GM06990 (cell line): ENCODE data around the gene DGCR6L.
"Not testable (repeated sequence)": the region's sequence is repeated elsewhere in the genome, so short reads cannot be mapped to it uniquely, and the experiment has no call there.

Source experiments
- DNase-seq: peaks from one replicate; pipeline ENCODE4 v3.0.0-alpha.2; 2011; ENCODE audit not compliant: insufficient read length; ENCODE audit errors: extremely low read depth
- H3K27me3 ChIP-seq: replicated peaks from 2 replicates; pipeline ENCODE4 v1.6.0; 2011; ENCODE audit warnings: low read length; ENCODE audit not compliant: control insufficient read depth, insufficient read depth
- H3K36me3 ChIP-seq: 2 replicates; pipeline ENCODE4 v1.5.1; 2011; ENCODE audit warnings: low read length; ENCODE audit not compliant: control insufficient read depth, insufficient read depth
- H3K4me3 ChIP-seq: replicated peaks from 2 replicates; pipeline ENCODE4 v1.5.1; 2011; ENCODE audit warnings: low read depth, mild to moderate bottlenecking, control low read depth, low read length
- CTCF ChIP-seq: IDR thresholded peaks from 2 replicates; pipeline ENCODE4 v1.5.1; 2011; ENCODE audit warnings: low read length, control low read depth, mild to moderate bottlenecking, inconsistent platforms; ENCODE audit not compliant: insufficient read depth, poor library complexity, severe bottlenecking

DGCR6L gene

GRCh38 chr22:20355939-20356636 lies 36.2 kb upstream of the DGCR6L start:
- H3K27me3 ChIP-seq, H3K36me3 ChIP-seq, H3K4me3 ChIP-seq, DNase-seq: not testable (repeated sequence)

GRCh38 chr22:20354238-20354975 lies 34.5 kb upstream of the DGCR6L start:
- no peak for DNase-seq
- TF ChIP-seq CTCF: no peak
- no peaks in the 10 kb centered on the region for H3K36me3 ChIP-seq
- H3K27me3 ChIP-seq: no peaks in the 10 kb centered on the region
- no peak overlapping the region for H3K4me3 ChIP-seq

GRCh38 chr22:20352536-20352935 lies 32.7 kb upstream of the DGCR6L start:
- not testable (repeated sequence) for H3K36me3 ChIP-seq, H3K4me3 ChIP-seq, H3K27me3 ChIP-seq, DNase-seq

GRCh38 chr22:20346553-20346952 lies 26.7 kb upstream of the DGCR6L start:
- H3K27me3 ChIP-seq, H3K36me3 ChIP-seq, DNase-seq, H3K4me3 ChIP-seq: not testable (repeated sequence)

GRCh38 chr22:20338291-20338690 lies 18.4 kb upstream of the DGCR6L start:
- not testable (repeated sequence) for H3K4me3 ChIP-seq, H3K36me3 ChIP-seq, H3K27me3 ChIP-seq, DNase-seq

GRCh38 chr22:20337807-20338206 lies 17.9 kb upstream of the DGCR6L start:
- not testable (repeated sequence) for H3K36me3 ChIP-seq, H3K27me3 ChIP-seq, DNase-seq, H3K4me3 ChIP-seq

GRCh38 chr22:20336561-20336960 lies 16.7 kb upstream of the DGCR6L start:
- H3K4me3 ChIP-seq, H3K36me3 ChIP-seq, DNase-seq, H3K27me3 ChIP-seq: not testable (repeated sequence)

GRCh38 chr22:20328569-20328930 lies 8.7 kb upstream of the DGCR6L start:
- H3K36me3 ChIP-seq, H3K4me3 ChIP-seq, H3K27me3 ChIP-seq, DNase-seq: not testable (repeated sequence)

GRCh38 chr22:20325996-20326395 lies 6.1 kb upstream of the DGCR6L start:
- not testable (repeated sequence) for H3K27me3 ChIP-seq, H3K36me3 ChIP-seq

GRCh38 chr22:20324139-20324516 lies 4.3 kb upstream of the DGCR6L start:
- H3K4me3 ChIP-seq: no peak overlapping the region

More at GRCh38 chr22:20325996-20326395, 6.1 kb upstream of the DGCR6L start:
- not testable (repeated sequence) for H3K4me3 ChIP-seq, DNase-seq

GRCh38 chr22:20321552-20322211 lies 1.8 kb upstream of the DGCR6L start:
- DNase-seq: not testable (repeated sequence)

More at GRCh38 chr22:20324139-20324516, 4.3 kb upstream of the DGCR6L start:
- Histone ChIP-seq H3K36me3 (no peaks in the 10 kb centered on the region), H3K27me3 (no peaks in the 10 kb centered on the region)
- TF ChIP-seq CTCF: no peak
- no peak for DNase-seq

More at GRCh38 chr22:20321552-20322211, 1.8 kb upstream of the DGCR6L start:
- H3K27me3 ChIP-seq, H3K4me3 ChIP-seq, H3K36me3 ChIP-seq: not testable (repeated sequence)
